SK-N-SH treated with all-trans-retinoic acid at 6 μM for 48 hours (cell line): Measurements from ENCODE around the gene QRICH1.

Experiments
- ATAC-seq: fragments of 200-7000 bp; cut with Tn5 transposase; 3 replicates; pipeline ENCODE4 v1.9.1; 2020; ENCODE audit warnings: mild to moderate bottlenecking, moderate library complexity
- ARNTL ChIP-seq: fragments of 450-650 bp; formaldehyde crosslinking; IDR thresholded peaks from 2 replicates; pipeline ENCODE4 v1.5.0; 2020; ENCODE audit warnings: low read depth, mild to moderate bottlenecking, moderate library complexity, borderline replicate concordance
- BACH2 ChIP-seq: fragments of 250-450 bp; sonication (Bioruptor Pico); IDR thresholded peaks from 2 replicates; pipeline ENCODE4 v1.9.0; 2021; ENCODE audit warnings: mild to moderate bottlenecking, borderline replicate concordance
- CSDC2 ChIP-seq: fragments of 250-450 bp; sonication (Bioruptor Pico); IDR thresholded peaks from 2 replicates; pipeline ENCODE4 v1.5.0; 2020; ENCODE audit warnings: mild to moderate bottlenecking, moderate library complexity
- ESRRG ChIP-seq: fragments of 250-450 bp; sonication (Bioruptor Pico); IDR thresholded peaks from 2 replicates; pipeline ENCODE4 v1.6.1; 2021; ENCODE audit warnings: mild to moderate bottlenecking
- GLIS3 ChIP-seq: fragments of 250-450 bp; sonication (Bioruptor Pico); IDR thresholded peaks from 2 replicates; pipeline ENCODE4 v1.5.0; 2020; ENCODE audit warnings: mild to moderate bottlenecking, moderate library complexity
- ISL1 ChIP-seq: fragments of 250-450 bp; sonication (Bioruptor Pico); IDR thresholded peaks from 2 replicates; pipeline ENCODE4 v2.1.2; 2022; ENCODE audit warnings: mild to moderate bottlenecking, moderate library complexity
- OSR1 ChIP-seq: fragments of 250-450 bp; sonication (Bioruptor Pico); IDR thresholded peaks from 2 replicates; pipeline ENCODE4 v1.8.0; 2022; ENCODE audit warnings: moderate library complexity, mild to moderate bottlenecking, inconsistent platforms
- PPARA ChIP-seq: fragments of 250-450 bp; sonication (Bioruptor Pico); IDR thresholded peaks from 2 replicates; pipeline ENCODE4 v1.5.0; 2020; ENCODE audit warnings: mild to moderate bottlenecking, borderline replicate concordance
- RARB ChIP-seq: fragments of 250-450 bp; sonication (Bioruptor Pico); IDR thresholded peaks from 2 replicates; pipeline ENCODE4 v1.8.0; 2021; ENCODE audit warnings: mild to moderate bottlenecking, moderate library complexity
- SNAI2 ChIP-seq: fragments of 250-450 bp; sonication (Bioruptor Pico); IDR thresholded peaks from 2 replicates; pipeline ENCODE4 v1.5.0; 2020; ENCODE audit warnings: mild to moderate bottlenecking, moderate library complexity
- TCF4 ChIP-seq: fragments of 250-450 bp; sonication (Bioruptor Pico); IDR thresholded peaks from 2 replicates; pipeline ENCODE4 v1.8.0; 2021; ENCODE audit warnings: mild to moderate bottlenecking, moderate library complexity, borderline replicate concordance
- TOX ChIP-seq: fragments of 250-450 bp; sonication (Bioruptor Pico); IDR thresholded peaks from 2 replicates; pipeline ENCODE4 v1.8.0; 2021; ENCODE audit warnings: mild to moderate bottlenecking, moderate library complexity, borderline replicate concordance
- ZC3H10 ChIP-seq: fragments of 250-450 bp; sonication (Bioruptor Pico); IDR thresholded peaks from 2 replicates; pipeline ENCODE4 v1.5.1; 2021; ENCODE audit warnings: mild to moderate bottlenecking, moderate library complexity
- ZFP3 ChIP-seq: fragments of 250-450 bp; sonication (Bioruptor Pico); IDR thresholded peaks from 2 replicates; pipeline ENCODE4 v1.5.0; 2020; ENCODE audit warnings: mild to moderate bottlenecking, moderate library complexity
- ZFP30 ChIP-seq: fragments of 450-650 bp; formaldehyde crosslinking; IDR thresholded peaks from 2 replicates; pipeline ENCODE4 v1.5.0; 2022; ENCODE audit warnings: mild to moderate bottlenecking, moderate library complexity
- ZNF8 ChIP-seq: fragments of 450-650 bp; formaldehyde crosslinking; IDR thresholded peaks from 2 replicates; pipeline ENCODE4 v1.5.0; 2020; ENCODE audit warnings: mild to moderate bottlenecking, moderate library complexity
- TF ChIP-seq, protein P1 (sequence below): fragments of 250-450 bp; sonication (Bioruptor Pico); IDR thresholded peaks from 2 replicates; pipeline ENCODE4 v1.5.1; 2021; ENCODE audit warnings: mild to moderate bottlenecking, moderate library complexity
- TF ChIP-seq, protein P2 (sequence below): fragments of 250-450 bp; sonication (Bioruptor Pico); IDR thresholded peaks from 2 replicates; pipeline ENCODE4 v1.8.0; 2021; ENCODE audit warnings: low read depth, mild to moderate bottlenecking, moderate library complexity, borderline replicate concordance
- TF ChIP-seq, protein P3 (sequence below): fragments of 250-450 bp; sonication (Bioruptor Pico); IDR thresholded peaks from 2 replicates; pipeline ENCODE4 v1.5.1; 2020; ENCODE audit warnings: low read depth, mild to moderate bottlenecking, moderate library complexity
- TF ChIP-seq, protein P4 (sequence below): fragments of 250-450 bp; sonication (Bioruptor Pico); IDR thresholded peaks from 2 replicates; pipeline ENCODE4 v1.8.0; 2020; ENCODE audit warnings: mild to moderate bottlenecking, moderate library complexity, borderline replicate concordance
- TF ChIP-seq, protein P5 (sequence below): fragments of 250-450 bp; sonication (Bioruptor Pico); IDR thresholded peaks from 2 replicates; pipeline ENCODE4 v1.5.0; 2020; ENCODE audit warnings: mild to moderate bottlenecking, moderate library complexity

The QRICH1 gene

DNA sequence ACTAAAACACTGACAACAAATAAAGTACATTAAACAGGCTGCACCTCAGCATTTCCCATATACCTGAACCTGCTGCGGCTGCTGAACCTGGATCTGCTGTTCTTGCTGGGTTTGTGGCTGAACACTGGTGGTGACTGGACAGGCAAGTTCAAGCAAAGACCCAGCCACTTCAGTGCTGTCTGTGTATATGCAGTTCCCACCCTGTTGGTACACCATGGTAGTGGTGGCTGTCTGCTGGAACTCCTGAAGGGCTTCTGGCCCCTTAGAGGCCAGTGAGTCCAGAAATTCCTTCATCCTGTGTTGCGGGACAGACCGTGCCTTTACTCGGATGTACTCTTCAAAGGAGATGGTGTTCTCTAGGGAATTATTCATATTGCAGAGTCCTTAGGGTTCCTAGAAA lies 17.2 kb downstream of the QRICH1 start:
- no peak for ATAC-seq
- TF ChIP-seq ZNF8 (CRISPR knock-in tag), result no peak

DNA sequence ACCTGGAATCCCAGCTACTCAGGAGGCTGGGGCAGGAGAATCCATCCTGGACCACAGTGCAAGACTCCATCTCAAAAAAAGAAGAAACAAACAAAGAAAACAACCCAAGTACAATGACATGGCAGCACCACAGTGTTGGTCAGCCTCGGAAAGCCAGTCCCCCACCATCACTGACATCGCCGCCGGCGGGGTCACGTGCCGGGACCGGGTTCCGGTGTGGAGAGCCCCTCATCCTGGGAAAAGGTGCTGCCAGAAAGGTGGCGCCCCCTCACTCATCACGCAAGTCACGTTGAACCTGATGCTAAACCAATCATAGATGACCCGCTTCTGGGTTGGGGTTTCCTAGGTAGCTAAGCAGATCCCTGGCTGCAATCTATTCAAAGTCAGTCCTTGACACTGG lies 17.8 kb downstream of the QRICH1 start:
- ATAC-seq, result no peak
- TF ChIP-seq, protein P1, sequence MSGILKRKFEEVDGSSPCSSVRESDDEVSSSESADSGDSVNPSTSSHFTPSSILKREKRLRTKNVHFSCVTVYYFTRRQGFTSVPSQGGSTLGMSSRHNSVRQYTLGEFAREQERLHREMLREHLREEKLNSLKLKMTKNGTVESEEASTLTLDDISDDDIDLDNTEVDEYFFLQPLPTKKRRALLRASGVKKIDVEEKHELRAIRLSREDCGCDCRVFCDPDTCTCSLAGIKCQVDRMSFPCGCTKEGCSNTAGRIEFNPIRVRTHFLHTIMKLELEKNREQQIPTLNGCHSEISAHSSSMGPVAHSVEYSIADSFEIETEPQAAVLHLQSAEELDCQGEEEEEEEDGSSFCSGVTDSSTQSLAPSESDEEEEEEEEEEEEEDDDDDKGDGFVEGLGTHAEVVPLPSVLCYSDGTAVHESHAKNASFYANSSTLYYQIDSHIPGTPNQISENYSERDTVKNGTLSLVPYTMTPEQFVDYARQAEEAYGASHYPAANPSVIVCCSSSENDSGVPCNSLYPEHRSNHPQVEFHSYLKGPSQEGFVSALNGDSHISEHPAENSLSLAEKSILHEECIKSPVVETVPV (CRISPR knock-in tag), result no peak
- no peak for TF ChIP-seq ARNTL (CRISPR knock-in tag)
- TF ChIP-seq ZC3H10, result no peak
- TF ChIP-seq, protein P2, sequence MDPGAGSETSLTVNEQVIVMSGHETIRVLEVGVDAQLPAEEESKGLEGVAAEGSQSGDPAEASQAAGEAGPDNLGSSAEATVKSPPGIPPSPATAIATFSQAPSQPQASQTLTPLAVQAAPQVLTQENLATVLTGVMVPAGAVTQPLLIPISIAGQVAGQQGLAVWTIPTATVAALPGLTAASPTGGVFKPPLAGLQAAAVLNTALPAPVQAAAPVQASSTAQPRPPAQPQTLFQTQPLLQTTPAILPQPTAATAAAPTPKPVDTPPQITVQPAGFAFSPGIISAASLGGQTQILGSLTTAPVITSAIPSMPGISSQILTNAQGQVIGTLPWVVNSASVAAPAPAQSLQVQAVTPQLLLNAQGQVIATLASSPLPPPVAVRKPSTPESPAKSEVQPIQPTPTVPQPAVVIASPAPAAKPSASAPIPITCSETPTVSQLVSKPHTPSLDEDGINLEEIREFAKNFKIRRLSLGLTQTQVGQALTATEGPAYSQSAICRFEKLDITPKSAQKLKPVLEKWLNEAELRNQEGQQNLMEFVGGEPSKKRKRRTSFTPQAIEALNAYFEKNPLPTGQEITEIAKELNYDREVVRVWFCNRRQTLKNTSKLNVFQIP (CRISPR knock-in tag), result no peak
- no peak for TF ChIP-seq BACH2 (CRISPR knock-in tag)
- TF ChIP-seq TCF4 (CRISPR knock-in tag), result no peak
- TF ChIP-seq PPARA (CRISPR knock-in tag), result no peak
- TF ChIP-seq CSDC2 (CRISPR knock-in tag), result no peak
- no peak for TF ChIP-seq ZFP30 (CRISPR knock-in tag)

DNA sequence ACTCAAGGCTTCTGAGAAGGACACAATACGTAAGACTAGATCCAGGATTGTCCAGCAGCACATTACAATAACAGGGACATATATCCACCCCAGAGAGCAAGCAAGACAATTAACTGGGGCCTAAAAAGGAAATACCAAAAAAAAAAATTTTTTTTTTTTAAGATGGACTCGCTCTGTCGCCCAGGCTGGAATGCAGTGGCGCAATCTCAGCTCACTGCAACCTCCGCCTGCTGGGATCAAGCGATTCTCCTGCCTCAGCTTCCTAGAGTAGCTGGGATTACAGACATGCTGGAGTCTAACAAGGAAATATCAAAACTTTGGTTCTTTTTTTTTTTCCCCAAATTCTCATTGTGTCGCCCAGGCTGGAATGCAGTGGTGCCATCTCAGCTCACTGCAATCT lies 35.9 kb downstream of the QRICH1 start:
- TF ChIP-seq TCF4 (CRISPR knock-in tag), result no peak
- no peak for TF ChIP-seq ZFP30 (CRISPR knock-in tag)
- TF ChIP-seq RARB (CRISPR knock-in tag), result no peak
- TF ChIP-seq ZNF8 (CRISPR knock-in tag), result no peak
- no peak for TF ChIP-seq OSR1
- no peak for TF ChIP-seq CSDC2 (CRISPR knock-in tag)
- TF ChIP-seq, protein P3, sequence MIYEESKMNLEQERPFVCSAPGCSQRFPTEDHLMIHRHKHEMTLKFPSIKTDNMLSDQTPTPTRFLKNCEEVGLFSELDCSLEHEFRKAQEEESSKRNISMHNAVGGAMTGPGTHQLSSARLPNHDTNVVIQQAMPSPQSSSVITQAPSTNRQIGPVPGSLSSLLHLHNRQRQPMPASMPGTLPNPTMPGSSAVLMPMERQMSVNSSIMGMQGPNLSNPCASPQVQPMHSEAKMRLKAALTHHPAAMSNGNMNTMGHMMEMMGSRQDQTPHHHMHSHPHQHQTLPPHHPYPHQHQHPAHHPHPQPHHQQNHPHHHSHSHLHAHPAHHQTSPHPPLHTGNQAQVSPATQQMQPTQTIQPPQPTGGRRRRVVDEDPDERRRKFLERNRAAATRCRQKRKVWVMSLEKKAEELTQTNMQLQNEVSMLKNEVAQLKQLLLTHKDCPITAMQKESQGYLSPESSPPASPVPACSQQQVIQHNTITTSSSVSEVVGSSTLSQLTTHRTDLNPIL (CRISPR knock-in tag), result no peak
- no peak for TF ChIP-seq GLIS3 (CRISPR knock-in tag)
- no peak for TF ChIP-seq ESRRG (CRISPR knock-in tag)
- TF ChIP-seq, protein P4, sequence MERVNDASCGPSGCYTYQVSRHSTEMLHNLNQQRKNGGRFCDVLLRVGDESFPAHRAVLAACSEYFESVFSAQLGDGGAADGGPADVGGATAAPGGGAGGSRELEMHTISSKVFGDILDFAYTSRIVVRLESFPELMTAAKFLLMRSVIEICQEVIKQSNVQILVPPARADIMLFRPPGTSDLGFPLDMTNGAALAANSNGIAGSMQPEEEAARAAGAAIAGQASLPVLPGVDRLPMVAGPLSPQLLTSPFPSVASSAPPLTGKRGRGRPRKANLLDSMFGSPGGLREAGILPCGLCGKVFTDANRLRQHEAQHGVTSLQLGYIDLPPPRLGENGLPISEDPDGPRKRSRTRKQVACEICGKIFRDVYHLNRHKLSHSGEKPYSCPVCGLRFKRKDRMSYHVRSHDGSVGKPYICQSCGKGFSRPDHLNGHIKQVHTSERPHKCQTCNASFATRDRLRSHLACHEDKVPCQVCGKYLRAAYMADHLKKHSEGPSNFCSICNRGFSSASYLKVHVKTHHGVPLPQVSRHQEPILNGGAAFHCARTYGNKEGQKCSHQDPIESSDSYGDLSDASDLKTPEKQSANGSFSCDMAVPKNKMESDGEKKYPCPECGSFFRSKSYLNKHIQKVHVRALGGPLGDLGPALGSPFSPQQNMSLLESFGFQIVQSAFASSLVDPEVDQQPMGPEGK (CRISPR knock-in tag), result no peak
- TF ChIP-seq, protein P2 (CRISPR knock-in tag), result no peak
- TF ChIP-seq, protein P5, sequence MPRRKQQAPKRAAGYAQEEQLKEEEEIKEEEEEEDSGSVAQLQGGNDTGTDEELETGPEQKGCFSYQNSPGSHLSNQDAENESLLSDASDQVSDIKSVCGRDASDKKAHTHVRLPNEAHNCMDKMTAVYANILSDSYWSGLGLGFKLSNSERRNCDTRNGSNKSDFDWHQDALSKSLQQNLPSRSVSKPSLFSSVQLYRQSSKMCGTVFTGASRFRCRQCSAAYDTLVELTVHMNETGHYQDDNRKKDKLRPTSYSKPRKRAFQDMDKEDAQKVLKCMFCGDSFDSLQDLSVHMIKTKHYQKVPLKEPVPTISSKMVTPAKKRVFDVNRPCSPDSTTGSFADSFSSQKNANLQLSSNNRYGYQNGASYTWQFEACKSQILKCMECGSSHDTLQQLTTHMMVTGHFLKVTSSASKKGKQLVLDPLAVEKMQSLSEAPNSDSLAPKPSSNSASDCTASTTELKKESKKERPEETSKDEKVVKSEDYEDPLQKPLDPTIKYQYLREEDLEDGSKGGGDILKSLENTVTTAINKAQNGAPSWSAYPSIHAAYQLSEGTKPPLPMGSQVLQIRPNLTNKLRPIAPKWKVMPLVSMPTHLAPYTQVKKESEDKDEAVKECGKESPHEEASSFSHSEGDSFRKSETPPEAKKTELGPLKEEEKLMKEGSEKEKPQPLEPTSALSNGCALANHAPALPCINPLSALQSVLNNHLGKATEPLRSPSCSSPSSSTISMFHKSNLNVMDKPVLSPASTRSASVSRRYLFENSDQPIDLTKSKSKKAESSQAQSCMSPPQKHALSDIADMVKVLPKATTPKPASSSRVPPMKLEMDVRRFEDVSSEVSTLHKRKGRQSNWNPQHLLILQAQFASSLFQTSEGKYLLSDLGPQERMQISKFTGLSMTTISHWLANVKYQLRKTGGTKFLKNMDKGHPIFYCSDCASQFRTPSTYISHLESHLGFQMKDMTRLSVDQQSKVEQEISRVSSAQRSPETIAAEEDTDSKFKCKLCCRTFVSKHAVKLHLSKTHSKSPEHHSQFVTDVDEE (CRISPR knock-in tag), result no peak
- no peak for TF ChIP-seq ISL1
- TF ChIP-seq SNAI2 (CRISPR knock-in tag), result no peak
- no peak for TF ChIP-seq ZFP3 (CRISPR knock-in tag)
- TF ChIP-seq ARNTL (CRISPR knock-in tag), result no peak
- no peak for TF ChIP-seq TOX (CRISPR knock-in tag)
- TF ChIP-seq, all 23 proteins: peak for 0
- no peak for ATAC-seq
